ENCODE measurements around the gene ARPP19.
"Not testable (repeated sequence)": the region's sequence is repeated elsewhere in the genome, so short reads cannot be mapped to it uniquely, and the experiment has no call there.

Gene ARPP19, protein sequence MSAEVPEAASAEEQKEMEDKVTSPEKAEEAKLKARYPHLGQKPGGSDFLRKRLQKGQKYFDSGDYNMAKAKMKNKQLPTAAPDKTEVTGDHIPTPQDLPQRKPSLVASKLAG

DNA sequence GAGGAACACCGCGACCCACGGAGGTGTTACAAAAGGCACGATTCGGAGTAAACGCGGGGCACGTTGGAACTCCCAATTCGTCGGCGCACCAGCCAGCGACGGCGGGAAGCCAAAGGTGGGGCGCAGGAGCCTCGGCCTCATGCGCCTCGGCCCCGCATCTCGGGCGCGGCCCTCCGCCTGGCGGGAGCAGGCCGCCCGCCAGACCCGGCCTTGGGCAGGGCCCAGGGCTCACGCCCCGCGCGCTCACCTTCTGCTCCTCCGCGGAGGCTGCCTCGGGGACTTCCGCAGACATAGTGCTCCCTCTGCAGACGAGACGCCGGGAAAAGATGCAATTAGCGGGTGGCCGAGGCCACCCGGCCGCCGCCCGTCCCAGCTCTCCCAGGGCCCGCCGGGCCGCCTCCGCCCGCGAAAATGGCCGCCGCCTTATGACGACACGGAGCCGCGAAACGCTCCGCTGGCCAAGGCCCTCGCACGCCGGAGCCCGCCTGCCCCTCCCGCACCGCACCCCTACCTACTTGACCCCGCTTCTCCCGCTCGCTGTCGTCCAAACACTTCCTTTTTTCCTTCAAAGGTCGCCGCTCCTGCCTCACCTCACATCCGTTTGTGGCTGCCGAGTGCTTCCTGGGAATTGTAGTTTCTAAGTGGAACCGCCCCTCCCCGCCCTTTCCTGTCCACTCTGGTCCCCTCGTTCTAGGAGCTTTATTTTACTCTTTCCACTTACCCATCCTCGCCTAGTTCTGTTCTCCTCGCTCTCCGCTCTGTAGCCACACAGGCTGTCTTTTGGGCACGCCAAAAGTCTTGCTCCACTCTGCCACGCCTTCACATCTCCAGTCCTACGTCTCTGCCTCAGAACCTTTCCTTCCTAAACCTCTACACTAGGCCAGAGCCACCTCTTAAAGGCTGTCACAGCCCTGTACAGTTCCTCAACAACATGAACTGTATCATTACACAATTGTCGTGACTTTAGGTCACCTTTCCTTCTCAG is at the start of gene ARPP19:
TSS of gene ARPP19 (minus strand) at position 430 of the 985 bp plus-strand sequence. CDS start at position 292, 138 bp downstream.
- 0 out of 2 replicates have a peak, but pooled peaks have one; percentile 7 for TF ChIP-seq CTCF (IDR thresholded peaks at IDR 0.05; ENCODE audit: low read depth, low read length)
- DNase-seq (ENCODE audit: extremely low read depth, low read depth): peak; percentile 67

- no peak for TF ChIP-seq CTCF (IDR thresholded peaks at IDR 0.05; ENCODE audit: low read depth, low read length)
- no peak for DNase-seq (ENCODE audit: extremely low read depth, low read depth)
Observed at GRCh38 chr15:52617026-52617425, 48.2 kb upstream of the ARPP19 start.

GRCh38 chr15:52615302-52615701 is 46.5 kb upstream of the ARPP19 start:
- DNase-seq (ENCODE audit: extremely low read depth, low read depth): no peak

GRCh38 chr15:52609593-52609992 is 40.8 kb upstream of the ARPP19 start:
- no peak for TF ChIP-seq CTCF (IDR thresholded peaks at IDR 0.05; ENCODE audit: low read depth, low read length)

More at GRCh38 chr15:52615302-52615701, 46.5 kb upstream of the ARPP19 start:
- TF ChIP-seq CTCF (IDR thresholded peaks at IDR 0.05; ENCODE audit: low read depth, low read length): no peak

GRCh38 chr15:52584414-52584813 is 15.6 kb upstream of the ARPP19 start:
- TF ChIP-seq CTCF (IDR thresholded peaks at IDR 0.05; ENCODE audit: low read depth, low read length): no peak
- DNase-seq (ENCODE audit: extremely low read depth, low read depth): no peak

More at GRCh38 chr15:52609593-52609992, 40.8 kb upstream of the ARPP19 start:
- DNase-seq (ENCODE audit: extremely low read depth, low read depth): no peak

DNA sequence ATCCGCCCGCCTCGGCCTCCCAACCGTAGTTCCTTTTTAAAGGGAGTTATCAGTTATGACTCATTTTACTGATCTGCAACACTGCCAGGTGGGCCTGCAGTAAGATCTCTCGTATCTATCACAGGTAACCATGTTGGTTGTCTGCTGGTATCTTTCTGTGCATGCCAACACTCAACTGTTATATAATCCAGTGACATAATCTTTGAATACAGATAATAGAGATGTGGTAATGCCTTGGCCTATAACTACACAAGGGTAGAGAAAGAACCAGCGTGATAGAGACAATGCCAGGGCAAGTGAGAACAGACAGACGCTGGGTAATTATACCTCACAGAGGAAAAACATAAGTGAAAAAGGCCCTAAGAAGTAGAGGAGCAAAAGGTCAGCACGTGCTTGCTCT is 11.0 kb upstream of the ARPP19 start:
- TF ChIP-seq CTCF (IDR thresholded peaks at IDR 0.05; ENCODE audit: low read depth, low read length): no peak

GRCh38 chr15:52576692-52577091 is 7.9 kb upstream of the ARPP19 start:
- TF ChIP-seq CTCF (IDR thresholded peaks at IDR 0.05; ENCODE audit: low read depth, low read length): no peak
- no peak for DNase-seq (ENCODE audit: extremely low read depth, low read depth)

More for the DNA sequence above, 11.0 kb upstream of the ARPP19 start:
- no peak for DNase-seq (ENCODE audit: extremely low read depth, low read depth)

DNA sequence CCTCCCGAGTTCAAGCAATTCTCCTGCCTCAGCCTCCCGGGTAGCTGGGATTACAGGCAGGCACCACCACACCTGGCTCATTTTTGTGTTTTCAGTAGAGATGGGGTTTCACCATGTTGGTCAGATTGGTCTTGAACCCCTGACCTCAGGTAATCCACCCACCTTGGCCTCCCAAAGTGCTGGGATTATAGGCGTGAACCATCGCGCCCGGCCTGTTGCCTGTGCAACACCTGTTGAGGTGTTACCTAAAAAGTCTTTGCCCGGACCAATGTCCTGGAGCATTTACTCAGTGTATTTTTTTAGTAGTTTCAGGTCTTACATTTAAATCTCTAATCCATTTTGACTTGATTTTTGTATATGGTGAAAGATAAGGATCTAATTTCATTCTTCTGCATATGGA is 6.7 kb upstream of the ARPP19 start:
- not testable (repeated sequence) for DNase-seq (ENCODE audit: extremely low read depth, low read depth)

All from AG09319 (cell line).